Cardiac muscle cell (in vitro differentiated cells and primary cell): ENCODE measurements around the gene NUP93. TPM values are rescaled to one million over a fixed set of nuclear protein-coding genes. Genes with fewer than 3 reads are reported as not detected.

Experiments
- DNase-seq, 2 donors: peaks; one replicate each; pipeline versions ENCODE4 v3.0.0 to v3.0.0-alpha.2; 2010 to 2017; ENCODE audit warnings: low read depth in 1 of 2, low spot score in 1 of 2
- H3K27ac ChIP-seq: fragments of 200-600 bp; sonication (generic); 2 replicates; pipeline ENCODE4 v1.5.1; 2016
- H3K27me3 ChIP-seq: fragments of 200-600 bp; sonication (generic); 2 replicates; pipeline ENCODE4 v1.6.0; 2016; ENCODE audit warnings: control low read depth
- H3K36me3 ChIP-seq: fragments of 200-600 bp; sonication (generic); 2 replicates; pipeline ENCODE4 v1.5.1; 2016; ENCODE audit warnings: control low read depth
- H3K4me1 ChIP-seq: fragments of 200-600 bp; sonication (generic); 2 replicates; pipeline ENCODE4 v1.8.1; 2017; ENCODE audit warnings: low read depth, mild to moderate bottlenecking, mixed run types
- H3K4me3 ChIP-seq: fragments of 200-600 bp; sonication (generic); 2 replicates; pipeline ENCODE4 v1.5.1; 2016; ENCODE audit warnings: mild to moderate bottlenecking
- H3K9me3 ChIP-seq: fragments of 200-600 bp; sonication (generic); 2 replicates; pipeline ENCODE4 v1.5.1; 2017; ENCODE audit warnings: low read depth, mild to moderate bottlenecking, control low read depth
- polyA plus RNA-seq: library from polyadenylated mRNA; unstranded; fragments of >200 nt; fragmentation: Nextera tagmentation; extraction: Ambion mirVana; gene quantifications from 2 replicates; pipeline ENCODE4 v1.2.1, GENCODE V29; 2016
- total RNA-seq: library from RNA; depleted of rRNA; stranded (reverse); fragments of >200 nt; gene quantifications from 2 replicates; pipeline ENCODE4 v1.2.3, GENCODE V29; 2016
- TF ChIP-seq, protein P1 (sequence below): IDR thresholded peaks from 2 replicates; pipeline ENCODE4 v1.5.1; 2012; ENCODE audit warnings: low read depth, mild to moderate bottlenecking, low read length

The NUP93 gene
- total and polyA plus RNA-seq, 2 experiments from 2014 or later: 110 to 127 TPM

DNA sequence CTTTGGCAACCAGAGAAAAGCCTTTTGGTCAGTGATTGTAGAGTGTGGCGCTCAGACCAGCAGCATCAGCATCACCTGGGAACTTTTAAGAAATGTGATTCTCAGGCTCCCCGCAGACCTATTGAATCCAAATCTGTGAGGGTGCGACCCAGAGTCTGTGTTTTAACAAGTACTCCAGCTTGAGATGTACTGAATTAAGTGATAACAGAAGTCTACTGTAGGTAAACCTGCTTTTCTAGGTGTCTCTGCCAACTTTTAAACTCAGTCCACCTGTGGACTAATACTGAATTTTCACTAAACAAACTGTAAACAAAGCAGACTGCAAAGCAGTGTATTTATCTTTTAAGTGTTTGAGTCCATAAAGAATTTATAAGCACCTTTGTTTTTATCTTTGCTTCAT is 43.6 kb downstream of the NUP93 start:
- H3K36me3 ChIP-seq: no peaks in the 10 kb centered on the region
- H3K27ac ChIP-seq: no peak overlapping the region
- H3K4me1 ChIP-seq: peaks cover 14% of the 10 kb centered on the region
- H3K27me3 ChIP-seq: no peaks in the 10 kb centered on the region
- no peak overlapping the region for H3K4me3 ChIP-seq
- DNase-seq: no peak
- H3K9me3 ChIP-seq: no peaks in the 10 kb centered on the region
- TF ChIP-seq, protein P1, sequence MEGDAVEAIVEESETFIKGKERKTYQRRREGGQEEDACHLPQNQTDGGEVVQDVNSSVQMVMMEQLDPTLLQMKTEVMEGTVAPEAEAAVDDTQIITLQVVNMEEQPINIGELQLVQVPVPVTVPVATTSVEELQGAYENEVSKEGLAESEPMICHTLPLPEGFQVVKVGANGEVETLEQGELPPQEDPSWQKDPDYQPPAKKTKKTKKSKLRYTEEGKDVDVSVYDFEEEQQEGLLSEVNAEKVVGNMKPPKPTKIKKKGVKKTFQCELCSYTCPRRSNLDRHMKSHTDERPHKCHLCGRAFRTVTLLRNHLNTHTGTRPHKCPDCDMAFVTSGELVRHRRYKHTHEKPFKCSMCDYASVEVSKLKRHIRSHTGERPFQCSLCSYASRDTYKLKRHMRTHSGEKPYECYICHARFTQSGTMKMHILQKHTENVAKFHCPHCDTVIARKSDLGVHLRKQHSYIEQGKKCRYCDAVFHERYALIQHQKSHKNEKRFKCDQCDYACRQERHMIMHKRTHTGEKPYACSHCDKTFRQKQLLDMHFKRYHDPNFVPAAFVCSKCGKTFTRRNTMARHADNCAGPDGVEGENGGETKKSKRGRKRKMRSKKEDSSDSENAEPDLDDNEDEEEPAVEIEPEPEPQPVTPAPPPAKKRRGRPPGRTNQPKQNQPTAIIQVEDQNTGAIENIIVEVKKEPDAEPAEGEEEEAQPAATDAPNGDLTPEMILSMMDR: no peak

DNA sequence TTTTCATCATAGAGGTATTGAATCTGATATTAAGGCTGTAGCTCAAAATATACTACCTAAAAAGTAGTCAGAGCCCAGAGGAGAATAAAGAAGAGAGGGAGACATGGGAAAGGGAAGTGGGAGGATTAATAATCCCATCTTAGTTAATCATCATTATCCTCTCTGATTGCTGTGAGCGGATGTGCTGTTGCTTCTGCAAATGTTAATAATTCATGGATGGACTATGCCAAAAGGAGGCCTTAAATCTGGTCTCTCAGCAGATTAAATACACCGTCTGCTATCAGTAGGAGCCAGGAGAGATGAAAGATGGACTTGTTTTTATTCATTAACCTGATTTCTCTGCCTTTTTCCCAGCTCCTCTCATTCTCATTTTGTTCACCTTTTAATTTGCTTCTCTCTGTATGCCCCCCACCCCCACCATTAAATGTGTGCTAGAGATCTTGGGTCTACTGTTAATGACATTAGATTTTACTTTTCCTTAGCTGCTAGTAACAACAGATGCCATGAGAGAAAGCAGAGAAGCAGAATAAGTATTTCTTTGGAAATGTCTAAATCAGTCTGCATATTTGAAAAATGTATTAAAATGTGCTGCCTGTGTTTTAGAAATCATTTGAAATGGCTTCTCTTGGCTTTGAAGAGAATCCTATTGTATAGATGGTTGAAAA is 44.2 kb downstream of the NUP93 start:
- TF ChIP-seq, protein P1: no peak
- Histone ChIP-seq H3K4me1 (peaks cover 14% of the 10 kb centered on the region), H3K9me3 (no peaks in the 10 kb centered on the region), H3K4me3 (no peak overlapping the region), H3K27me3 (no peaks in the 10 kb centered on the region), H3K36me3 (no peaks in the 10 kb centered on the region), H3K27ac (no peak overlapping the region)
- no peak for DNase-seq

DNA sequence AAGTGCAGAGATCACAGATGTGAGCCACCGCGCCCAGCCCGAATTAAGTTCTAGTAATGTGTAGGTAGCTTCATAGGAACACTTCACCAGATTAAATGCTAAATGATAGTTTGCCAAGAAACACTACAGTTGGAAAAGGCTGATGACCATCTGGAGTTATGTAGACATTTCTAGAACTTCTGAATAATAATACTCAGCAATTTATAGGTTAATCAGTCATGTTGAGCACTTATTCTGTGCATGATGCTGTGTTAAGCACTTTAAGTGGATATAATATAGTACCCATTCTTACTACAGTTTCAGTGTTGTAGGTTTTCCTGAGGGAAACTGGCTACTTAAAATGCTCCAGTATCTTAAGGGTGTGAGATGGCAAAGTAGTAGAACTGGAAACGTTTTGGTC is 45.2 kb downstream of the NUP93 start:
- H3K9me3 ChIP-seq: no peaks in the 10 kb centered on the region
- DNase-seq: no peak
- H3K4me1 ChIP-seq: peaks cover 18% of the 10 kb centered on the region
- H3K36me3 ChIP-seq: no peaks in the 10 kb centered on the region
- no peak overlapping the region for H3K27ac ChIP-seq
- no peaks in the 10 kb centered on the region for H3K27me3 ChIP-seq
- TF ChIP-seq, protein P1: no peak
- no peak overlapping the region for H3K4me3 ChIP-seq

DNA sequence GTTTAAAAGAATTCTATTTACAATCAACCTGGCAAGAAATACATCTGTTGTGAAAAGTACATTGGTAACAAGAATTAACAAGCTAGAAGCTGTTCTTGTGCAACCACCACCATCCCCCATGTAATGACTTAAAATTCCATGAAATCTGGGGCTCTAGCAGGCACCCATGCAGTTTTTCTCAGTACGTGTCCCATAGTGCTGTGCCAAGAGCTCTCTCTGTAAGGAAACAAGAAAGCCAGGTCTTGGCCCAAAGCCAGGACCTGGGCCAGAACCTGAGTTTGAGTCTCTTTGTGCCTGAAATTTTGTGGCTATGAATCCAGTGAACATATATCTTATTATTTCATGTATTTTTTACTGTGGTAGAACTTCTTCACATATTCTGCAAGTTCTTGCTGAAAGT is 46.6 kb downstream of the NUP93 start:
- H3K9me3 ChIP-seq: no peaks in the 10 kb centered on the region
- TF ChIP-seq, protein P1: no peak
- DNase-seq: peak; percentile 52 to 81
- no peaks in the 10 kb centered on the region for H3K36me3 ChIP-seq
- H3K27ac ChIP-seq: no peak overlapping the region
- H3K27me3 ChIP-seq: no peaks in the 10 kb centered on the region
- peaks cover 18% of the 10 kb centered on the region for H3K4me1 ChIP-seq
- H3K4me3 ChIP-seq: no peak overlapping the region

DNA sequence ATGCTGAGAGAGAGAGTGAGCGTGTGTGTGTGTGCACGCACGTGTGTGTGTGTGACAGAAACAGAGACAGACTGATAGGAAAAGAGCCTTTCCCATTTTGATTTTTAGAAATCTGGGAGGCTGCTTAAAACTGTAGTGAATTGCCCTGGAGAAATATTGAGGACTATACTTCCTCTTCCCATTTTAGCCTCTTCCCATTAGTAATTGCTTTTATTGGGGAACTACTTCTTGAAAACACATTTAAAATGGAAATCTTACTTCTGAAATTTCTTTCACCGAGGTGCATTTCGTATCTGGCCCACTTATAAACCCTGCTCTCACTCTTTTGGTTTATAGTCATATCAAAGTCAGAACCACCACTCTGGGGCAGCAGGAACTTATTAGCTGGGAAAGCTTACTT is 47.1 kb downstream of the NUP93 start:
- no peak overlapping the region for H3K4me3 ChIP-seq
- peaks cover 18% of the 10 kb centered on the region for H3K4me1 ChIP-seq
- no peak for DNase-seq
- H3K27me3 ChIP-seq: no peaks in the 10 kb centered on the region
- H3K9me3 ChIP-seq: no peaks in the 10 kb centered on the region
- TF ChIP-seq, protein P1: no peak
- H3K27ac ChIP-seq: no peak overlapping the region
- H3K36me3 ChIP-seq: no peaks in the 10 kb centered on the region
